K562 (cell line): ENCODE results near the gene AURKB. TPM values are rescaled to one million over a fixed set of nuclear protein-coding genes. Genes with fewer than 3 reads are reported as not detected.
A peak's percentile ranks its signal among the peaks of the same experiment; 100 is the strongest.

Source experiments
- CBFB ChIP-seq: sonication (generic); formaldehyde crosslinking; IDR thresholded peaks from 2 replicates; pipeline ENCODE4 v1.4.0; 2020; ENCODE audit warnings: mild to moderate bottlenecking, missing genetic modification reagents
- CHD2 ChIP-seq: IDR thresholded peaks from 2 replicates; pipeline ENCODE4 v1.6.1; 2011; ENCODE audit warnings: low read depth, low read length
- DLX4 ChIP-seq: fragments of 250-450 bp; sonication (Bioruptor Pico); IDR thresholded peaks from 2 replicates; pipeline ENCODE4 v1.6.1; 2021; ENCODE audit warnings: mild to moderate bottlenecking
- E2F4 ChIP-seq: sonication (generic); formaldehyde crosslinking; IDR thresholded peaks from 2 replicates; pipeline ENCODE4 v1.8.0; 2022; ENCODE audit warnings: mild to moderate bottlenecking, low read depth, missing genetic modification reagents
- E2F5 ChIP-seq: sonication (generic); formaldehyde crosslinking; IDR thresholded peaks from 2 replicates; pipeline ENCODE4 v1.8.0; 2022; ENCODE audit warnings: mild to moderate bottlenecking, missing genetic modification reagents
- ETV5 ChIP-seq: sonication (generic); formaldehyde crosslinking; IDR thresholded peaks from 2 replicates; pipeline ENCODE4 v1.4.0; 2020; ENCODE audit warnings: low read depth, mild to moderate bottlenecking, missing genetic modification reagents
- JUN ChIP-seq, 2 experiments: sonication (generic) in 1 of 2; formaldehyde crosslinking in 1 of 2; IDR thresholded peaks; 2 replicates each; pipeline versions ENCODE4 v1.6.1 to v1.8.0; 2012 to 2022; ENCODE audit warnings: borderline replicate concordance in 2 of 2, mild to moderate bottlenecking in 2 of 2, improper control_type of control experiment in 1 of 2, low read depth in 1 of 2, low read length in 1 of 2, missing genetic modification reagents in 1 of 2
- MCM7 ChIP-seq, 2 experiments: fragments of 450-650 bp; IDR thresholded peaks; 2 replicates each; pipeline ENCODE4 v1.6.1; 2016 to 2018
- PHB ChIP-seq: fragments of 250-450 bp; sonication (Bioruptor Pico); IDR thresholded peaks from 2 replicates; pipeline ENCODE4 v1.5.0; 2021
- SIN3A ChIP-seq, 2 experiments: fragments of 150-350 bp in 1 of 2; IDR thresholded peaks; 2 replicates each; pipeline ENCODE4 v1.6.1; 2011 to 2016; ENCODE audit warnings: borderline replicate concordance in 2 of 2, low read depth in 2 of 2, low read length in 2 of 2, mild to moderate bottlenecking in 2 of 2, moderate library complexity in 2 of 2; ENCODE audit not compliant: control insufficient read depth in 1 of 2
- SP1 ChIP-seq: sonication (generic); formaldehyde crosslinking; IDR thresholded peaks from 2 replicates; pipeline ENCODE4 v1.8.1; 2022; ENCODE audit warnings: mild to moderate bottlenecking, missing genetic modification reagents
- SPI1 ChIP-seq: IDR thresholded peaks from 2 replicates; pipeline ENCODE4 v1.6.1; 2011; ENCODE audit warnings: low read depth, low read length, control low read depth, borderline replicate concordance
- TBL1XR1 ChIP-seq, 2 experiments: IDR thresholded peaks; 2 replicates each; pipeline ENCODE4 v1.6.1; 2012; ENCODE audit warnings: improper control_type of control experiment in 2 of 2, low read length in 2 of 2, mild to moderate bottlenecking in 1 of 2
- ZNF609 ChIP-seq: sonication (generic); formaldehyde crosslinking; IDR thresholded peaks from 2 replicates; pipeline ENCODE4 v1.8.1; 2023; ENCODE audit warnings: missing genetic modification reagents, mild to moderate bottlenecking, borderline replicate concordance
- ZNF740 ChIP-seq, 3 experiments: fragments of 200-800 bp in 1 of 3; sonication (Bioruptor generic) in 1 of 3; sonication (generic) in 1 of 3; formaldehyde crosslinking in 1 of 3; IDR thresholded peaks; 2 replicates each; pipeline versions ENCODE4 v1.6.1 to v1.8.0; 2016 to 2022; ENCODE audit warnings: mild to moderate bottlenecking in 2 of 3, missing compliant biosample characterization in 2 of 3, missing genetic modification characterization in 2 of 3, missing genetic modification reagents in 1 of 3
- ZNF780A ChIP-seq: fragments of 250-450 bp; sonication (Bioruptor Pico); IDR thresholded peaks from 2 replicates; pipeline ENCODE4 v1.5.0; 2021; ENCODE audit warnings: mild to moderate bottlenecking
- polyA plus RNA-seq, 8 experiments: library from polyadenylated mRNA; depleted of rRNA in 4 of 8; stranded (reverse) in 5 of 8; unstranded in 3 of 8; fragments of >200 nt; fragmentation: Nextera tagmentation in 2 of 8; fragmentation: Illumina TruSeq in 1 of 8; extraction: Ambion mirVana in 2 of 8; extraction: Trizol in 1 of 8; gene quantifications; 2 replicates each; pipeline versions ENCODE4 v1.2.1 to v1.2.3, GENCODE V29; 2011 to 2014; ENCODE audit warnings: inconsistent platforms in 1 of 8, missing spikeins in 1 of 8
- total RNA-seq, 7 experiments: library from RNA; depleted of rRNA in 6 of 7; stranded (reverse); fragments of >200 nt in 6 of 7; fragmentation: Illumina TruSeq in 2 of 7; extraction: Trizol in 2 of 7; gene quantifications; 2 replicates each; pipeline versions ENCODE4 v1.2.1 to v1.2.3, GENCODE V29; 2011 to 2021; ENCODE audit warnings: low replicate concordance in 1 of 7

AURKB gene
- total and polyA plus RNA-seq, 9 of the 15 experiments (the other 6 are each of a cell fraction or from before 2014, with no cell fraction given) = 27.2 to 114 (median 74.8) TPM

GRCh38 chr17:8175795-8176196 is 34.6 kb downstream of the AURKB start (continued):
- TF ChIP-seq E2F4 (CRISPR knock-in tag) (no peak), SPI1 (peak; percentile 75), DLX4 (CRISPR knock-in tag) (no peak), CHD2 (no peak), JUN (IDR thresholded peaks at IDR 0.05; ENCODE audit: borderline replicate concordance, low read depth, low read length) (no peak), JUN (CRISPR knock-in tag; IDR thresholded peaks at IDR 0.05; ENCODE audit: borderline replicate concordance) (no peak), E2F5 (no peak), ZNF780A (CRISPR knock-in tag) (no peak), SIN3A (IDR thresholded peaks at IDR 0.05; ENCODE audit: borderline replicate concordance in 2 of 2, control insufficient read depth in 1 of 2, low read depth in 2 of 2, low read length in 2 of 2) (no peak), PHB (CRISPR knock-in tag) (no peak), CBFB (CRISPR knock-in tag) (peak; percentile 37; the same call in 1 of the 2 replicates), SP1 (CRISPR knock-in tag) (0 out of 2 replicates have a peak, but pooled peaks have one; percentile 27), ETV5 (0 out of 2 replicates have a peak, but pooled peaks have one; percentile 40), TBL1XR1 (IDR thresholded peaks at IDR 0.05; ENCODE audit: low read length in 2 of 2) (no peak), ZNF609 (CRISPR knock-in tag) (0 out of 2 replicates have a peak, but pooled peaks have one; percentile 19), MCM7 (IDR thresholded peaks at IDR 0.05) (no peak), ZNF740 (CRISPR knock-in tag; IDR thresholded peaks at IDR 0.05) (no peak), ZNF740 (tag; IDR thresholded peaks at IDR 0.05) (no peak)
